Ovary (tissue), 3 donors: ENCODE results near the gene UBFD1.

ENCODE experiments used
- EP300 ChIP-seq: sonication (generic); formaldehyde crosslinking; IDR thresholded peaks from one replicate; pipeline ENCODE4 v1.6.1; 2017; ENCODE audit warnings: antibody characterized with exemption
- POLR2A ChIP-seq: fragments of 450-650 bp; IDR thresholded peaks from one replicate; pipeline ENCODE4 v1.6.1; 2017; ENCODE audit warnings: antibody characterized with exemption, mild to moderate bottlenecking, moderate library complexity
- TF ChIP-seq, protein P1 (sequence below), 3 donors: fragments of 450-650 bp in 2 of 3; fragments of 200-600 bp in 1 of 3; IDR thresholded peaks; one replicate each; pipeline versions ENCODE4 v1.5.1 to v1.8.0; 2016 to 2022; ENCODE audit warnings: antibody characterized with exemption in 3 of 3, mild to moderate bottlenecking in 1 of 3
- donor health status: DM: no; HTN: no; CAD: no.

GRCh38 chr16:23578101-23578830, 20.7 kb downstream of the UBFD1 start:
- TF ChIP-seq, protein P1, sequence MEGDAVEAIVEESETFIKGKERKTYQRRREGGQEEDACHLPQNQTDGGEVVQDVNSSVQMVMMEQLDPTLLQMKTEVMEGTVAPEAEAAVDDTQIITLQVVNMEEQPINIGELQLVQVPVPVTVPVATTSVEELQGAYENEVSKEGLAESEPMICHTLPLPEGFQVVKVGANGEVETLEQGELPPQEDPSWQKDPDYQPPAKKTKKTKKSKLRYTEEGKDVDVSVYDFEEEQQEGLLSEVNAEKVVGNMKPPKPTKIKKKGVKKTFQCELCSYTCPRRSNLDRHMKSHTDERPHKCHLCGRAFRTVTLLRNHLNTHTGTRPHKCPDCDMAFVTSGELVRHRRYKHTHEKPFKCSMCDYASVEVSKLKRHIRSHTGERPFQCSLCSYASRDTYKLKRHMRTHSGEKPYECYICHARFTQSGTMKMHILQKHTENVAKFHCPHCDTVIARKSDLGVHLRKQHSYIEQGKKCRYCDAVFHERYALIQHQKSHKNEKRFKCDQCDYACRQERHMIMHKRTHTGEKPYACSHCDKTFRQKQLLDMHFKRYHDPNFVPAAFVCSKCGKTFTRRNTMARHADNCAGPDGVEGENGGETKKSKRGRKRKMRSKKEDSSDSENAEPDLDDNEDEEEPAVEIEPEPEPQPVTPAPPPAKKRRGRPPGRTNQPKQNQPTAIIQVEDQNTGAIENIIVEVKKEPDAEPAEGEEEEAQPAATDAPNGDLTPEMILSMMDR (IDR thresholded peaks at IDR 0.05): no peak
- TF ChIP-seq EP300 (no peak), POLR2A (no peak)
